K562 (cell line): ENCODE measurements around the gene KCNAB2. TPM values are rescaled to one million over a fixed set of nuclear protein-coding genes. Genes with fewer than 3 reads are reported as not detected.
A peak's percentile ranks its signal among the peaks of the same experiment; 100 is the strongest.

Source experiments
- ATAC-seq: fragments of 200-7000 bp; cut with Tn5 transposase; 3 replicates; pipeline ENCODE4 v1.9.1; 2020; ENCODE audit warnings: moderate library complexity
- BruUV-seq: library from RNA; stranded (reverse); fragments of 400-500 nt; replicated peaks from 2 replicates; lab custom pipeline; 2021; lab: Mats Ljungman, UMichigan
- CTCF ChIA-PET: fragments of 300-600 bp; formaldehyde crosslinking; extraction: SDS; loops from one replicate; lab custom pipeline; 2021; ENCODE audit warnings: low intra/inter-chr PET ratio; lab: Yijun Ruan, JAX
- POLR2A ChIA-PET: fragments of 300-600, 350-650 bp; sonication (Branson Sonifier 250); formaldehyde crosslinking; extraction: SDS; loops from one replicate; lab custom pipeline; 2021; ENCODE audit warnings: antibody characterized with exemption, inconsistent platforms; lab: Yijun Ruan, JAX
- DNase-seq, 4 experiments: peaks; one replicate each; pipeline versions ENCODE4 v3.0.0 to v3.0.0-alpha.2; 2011 to 2018; ENCODE audit warnings: low spot score in 3 of 4, mixed read lengths in 3 of 4; ENCODE audit errors: extremely low read depth in 1 of 4
- FAIRE-seq: peaks from 2 replicates; lab custom pipeline; 2011; peaks lifted over from hg19 to GRCh38; lab: Jason Lieb, UNC
- H2AFZ ChIP-seq: 2 replicates; pipeline ENCODE4 v1.6.0; 2011; ENCODE audit warnings: low read depth, low read length, control low read depth, inconsistent platforms
- H3K27ac ChIP-seq: fragments of 200-600 bp; 3 replicates; pipeline ENCODE4 v1.8.0; 2011; ENCODE audit warnings: low read depth, mild to moderate bottlenecking, control low read depth, inconsistent platforms, low read length, moderate library complexity, mixed read lengths; ENCODE audit errors: extremely low read depth
- H3K27me3 ChIP-seq, 2 experiments: fragments of 300-600 bp in 1 of 2; 2 replicates in 1 of 2; 3 replicates in 1 of 2; pipeline versions ENCODE4 v1.6.0 to v1.8.0; 2011; ENCODE audit warnings: inconsistent platforms in 2 of 2, low read length in 2 of 2, mild to moderate bottlenecking in 1 of 2, mixed read lengths in 1 of 2, moderate library complexity in 1 of 2; ENCODE audit not compliant: control insufficient read depth in 2 of 2, insufficient read depth in 2 of 2
- H3K36me3 ChIP-seq: fragments of 300-600 bp; 3 replicates; pipeline ENCODE4 v1.8.0; 2011; ENCODE audit warnings: mild to moderate bottlenecking, low read length, inconsistent platforms; ENCODE audit not compliant: control insufficient read depth, insufficient read depth
- H3K4me1 ChIP-seq, 2 experiments: fragments of 200-600 bp in 1 of 2; replicated peaks in 1 of 2; 2 replicates in 1 of 2; 3 replicates in 1 of 2; pipeline versions ENCODE4 v1.5.1 to v1.8.0; 2011; ENCODE audit warnings: inconsistent platforms in 2 of 2, low read length in 2 of 2, mild to moderate bottlenecking in 1 of 2, mixed read lengths in 1 of 2, moderate library complexity in 1 of 2; ENCODE audit not compliant: control insufficient read depth in 2 of 2, insufficient read depth in 2 of 2
- H3K4me2 ChIP-seq: 2 replicates; pipeline ENCODE4 v1.6.1; 2011; ENCODE audit warnings: low read length, control low read depth, inconsistent platforms, mixed read lengths; ENCODE audit not compliant: insufficient read depth
- H3K4me3 ChIP-seq: fragments of 200-600 bp; sonication (generic), shearing (Covaris generic); 2 replicates; pipeline ENCODE4 v1.5.1; 2016; ENCODE audit warnings: control low read depth, inconsistent platforms
- H3K79me2 ChIP-seq: fragments of 200-600 bp; 3 replicates; pipeline ENCODE4 v1.8.0; 2011; ENCODE audit warnings: low read length, inconsistent platforms; ENCODE audit not compliant: control insufficient read depth, insufficient read depth
- H3K9ac ChIP-seq, 2 experiments: 2 replicates each; pipeline versions ENCODE4 v1.6.0 to v1.6.1; 2011; ENCODE audit warnings: low read depth in 2 of 2, low read length in 2 of 2, control low read depth in 1 of 2, inconsistent platforms in 1 of 2, mild to moderate bottlenecking in 1 of 2, mixed read lengths in 1 of 2; ENCODE audit not compliant: insufficient read depth in 1 of 2
- H3K9me1 ChIP-seq: one replicate; pipeline ENCODE4 v1.6.0; 2011; ENCODE audit warnings: inconsistent platforms, mild to moderate bottlenecking, low read length, moderate library complexity; ENCODE audit not compliant: control insufficient read depth, insufficient read depth
- H3K9me3 ChIP-seq: replicated peaks from 2 replicates; pipeline ENCODE4 v1.5.1; 2011; ENCODE audit warnings: low read depth, low read length, inconsistent platforms; ENCODE audit not compliant: control insufficient read depth, insufficient read depth
- H4K20me1 ChIP-seq: replicated peaks from 2 replicates; pipeline ENCODE4 v1.6.1; 2011; ENCODE audit warnings: low read length, inconsistent platforms, mixed read lengths; ENCODE audit not compliant: control insufficient read depth, insufficient read depth
- CAMTA2 ChIP-seq: fragments of 250-450 bp; sonication (Bioruptor Pico); conservative IDR thresholded peaks from 2 replicates; pipeline ENCODE4 v1.5.1; 2022
- ELF1 ChIP-seq: fragments of 200-800 bp; sonication (Bioruptor generic); IDR thresholded peaks from 2 replicates; pipeline ENCODE4 v1.6.1; 2016; ENCODE audit warnings: missing genetic modification characterization, missing compliant biosample characterization
- GTF2A2 ChIP-seq: IDR thresholded peaks from 2 replicates; pipeline ENCODE4 v1.6.1; 2016; ENCODE audit warnings: mild to moderate bottlenecking, missing genetic modification characterization, missing compliant biosample characterization
- IRF2 ChIP-seq: sonication (generic); formaldehyde crosslinking; IDR thresholded peaks from 2 replicates; pipeline ENCODE4 v1.8.1; 2022; ENCODE audit warnings: mild to moderate bottlenecking, missing genetic modification reagents
- JUND ChIP-seq, 2 experiments: IDR thresholded peaks; 2 replicates in 1 of 2; 3 replicates in 1 of 2; pipeline ENCODE4 v1.6.1; 2011; ENCODE audit warnings: borderline replicate concordance in 2 of 2, low read depth in 2 of 2, low read length in 2 of 2, improper control_type of control experiment in 1 of 2, missing biosample characterization in 1 of 2, missing genetic modification characterization in 1 of 2, missing genetic modification reagents in 1 of 2
- SRSF9 ChIP-seq: fragments of 200-400 bp; formaldehyde crosslinking; IDR thresholded peaks from 2 replicates; pipeline ENCODE4 v1.6.1; 2017; ENCODE audit warnings: low read depth, low read length, borderline replicate concordance
- WGBS: fragments of 100-300 bp; shearing (Covaris generic); methylation state at CpG from one replicate; pipeline ENCODE4 v1.1.6; 2016; ENCODE audit warnings: low coverage, mixed read lengths; ENCODE audit not compliant: insufficient coverage; ENCODE audit errors: missing lambda C conversion rate; 5-methylcytosine and 5-hydroxymethylcytosine counted together
- in situ Hi-C: fragments of 300-500 bp; cut with MboI; formaldehyde crosslinking; loops from 4 replicates; pipeline ENCODE4 v1.15.0; 2018; ENCODE audit warnings: inconsistent platforms, mixed read lengths
- intact Hi-C: fragments of 100-400 bp; cut with micrococcal nuclease; formaldehyde crosslinking; loops from 2 replicates; pipeline ENCODE4 v1.14.2; 2022
- polyA plus RNA-seq, 8 experiments: library from polyadenylated mRNA; depleted of rRNA in 4 of 8; stranded (reverse) in 5 of 8; unstranded in 3 of 8; fragments of >200 nt; fragmentation: Nextera tagmentation in 2 of 8; fragmentation: Illumina TruSeq in 1 of 8; extraction: Ambion mirVana in 2 of 8; extraction: Trizol in 1 of 8; gene quantifications; 2 replicates each; pipeline versions ENCODE4 v1.2.1 to v1.2.3, GENCODE V29; 2011 to 2014; ENCODE audit warnings: inconsistent platforms in 1 of 8, missing spikeins in 1 of 8
- total RNA-seq, 7 experiments: library from RNA; depleted of rRNA in 6 of 7; stranded (reverse); fragments of >200 nt in 6 of 7; fragmentation: Illumina TruSeq in 2 of 7; extraction: Trizol in 2 of 7; gene quantifications; 2 replicates each; pipeline versions ENCODE4 v1.2.1 to v1.2.3, GENCODE V29; 2011 to 2021; ENCODE audit warnings: low replicate concordance in 1 of 7
- TF ChIP-seq, protein P1 (sequence below): fragments of 250-450 bp; sonication (Bioruptor Pico); IDR thresholded peaks from 2 replicates; pipeline ENCODE4 v1.8.0; 2021; ENCODE audit warnings: moderate library complexity, mild to moderate bottlenecking, inconsistent platforms
- TF ChIP-seq, protein P2 (sequence below): fragments of 450-650 bp; IDR thresholded peaks from 2 replicates; pipeline ENCODE4 v1.6.1; 2018; ENCODE audit warnings: mild to moderate bottlenecking, low read depth; ENCODE audit not compliant: partially characterized antibody
- TF ChIP-seq, protein P3 (sequence below): sonication (generic); formaldehyde crosslinking; IDR thresholded peaks from 2 replicates; pipeline ENCODE4 v1.5.0; 2020; ENCODE audit warnings: missing genetic modification reagents
- TF ChIP-seq, protein P4 (sequence below): fragments of 250-450 bp; sonication (Bioruptor Pico); IDR thresholded peaks from 2 replicates; pipeline ENCODE4 v1.8.0; 2022; ENCODE audit warnings: inconsistent platforms, mild to moderate bottlenecking, moderate library complexity, borderline replicate concordance

The KCNAB2 gene
- total and polyA plus RNA-seq, 9 of the 15 experiments (the other 6 are each of a cell fraction or from before 2014, with no cell fraction given): 1.8 to 15.8 (median 7.1) TPM

DNA sequence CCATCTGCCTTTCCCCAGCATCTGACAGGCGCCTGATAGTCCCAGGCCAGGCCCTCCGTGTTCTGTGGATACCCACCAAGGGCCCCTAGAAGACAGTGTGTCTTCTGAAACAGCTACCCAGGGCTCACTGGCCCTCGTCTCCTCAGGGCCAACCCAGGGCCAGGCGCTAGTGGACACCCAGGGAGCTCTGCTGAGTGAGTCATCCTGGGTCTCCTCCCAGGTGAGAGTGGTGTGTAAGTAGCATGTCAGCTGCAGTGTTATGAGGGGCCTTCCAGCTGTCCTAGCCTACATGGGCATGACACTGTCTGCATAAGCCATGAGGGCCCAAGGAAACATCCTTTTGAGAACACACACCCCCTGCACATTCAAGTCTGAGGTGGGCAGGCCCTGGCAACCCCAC lies 97.7 kb downstream of the KCNAB2 start:
- DNase-seq: no peak
- no peak for FAIRE-seq
- intact Hi-C loops: no loop called here
- Histone ChIP-seq H3K79me2 (no peaks in the 10 kb centered on the region), H3K27me3 (peaks cover 60 to 89% of the 10 kb centered on the region in 2 experiments), H3K9ac (no peak overlapping the region), H3K9me3 (no peaks in the 10 kb centered on the region), H4K20me1 (peaks cover 55% of the 10 kb centered on the region), H3K9me1 (peaks cover 5% of the 10 kb centered on the region), H3K4me1 (peaks cover 2 to 22% of the 10 kb centered on the region in 2 experiments; a peak in 2 of 5 replicates), H3K4me3 (no peak overlapping the region), H2AFZ (no peak overlapping the region), H3K4me2 (no peak overlapping the region), H3K27ac (no peak overlapping the region), H3K36me3 (no peaks in the 10 kb centered on the region)
- BruUV-seq: no TSS peak
- 0% methylated on average over 4 of the region's 4 CpGs for WGBS
- ChIA-PET POLR2A (interaction anchor here (0.5 to 0.6 kb wide), 2 partner anchors 17 to 196 kb away, joined by 3 read pairs; no protein-coding TSS in a partner anchor), CTCF (no interaction called here)
- TF ChIP-seq, protein P1, sequence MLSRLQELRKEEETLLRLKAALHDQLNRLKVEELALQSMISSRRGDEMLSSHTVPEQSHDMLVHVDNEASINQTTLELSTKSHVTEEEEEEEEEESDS: no peak
- TF ChIP-seq JUND (IDR thresholded peaks at IDR 0.05; ENCODE audit: borderline replicate concordance, low read depth, low read length) (peak; percentile 31; the same call in 1 of the 2 replicates), JUND (tag; IDR thresholded peaks at IDR 0.05; ENCODE audit: borderline replicate concordance, low read depth, low read length) (no peak)
- in situ Hi-C loops: no loop called here
- ATAC-seq: peak; percentile 8

DNA sequence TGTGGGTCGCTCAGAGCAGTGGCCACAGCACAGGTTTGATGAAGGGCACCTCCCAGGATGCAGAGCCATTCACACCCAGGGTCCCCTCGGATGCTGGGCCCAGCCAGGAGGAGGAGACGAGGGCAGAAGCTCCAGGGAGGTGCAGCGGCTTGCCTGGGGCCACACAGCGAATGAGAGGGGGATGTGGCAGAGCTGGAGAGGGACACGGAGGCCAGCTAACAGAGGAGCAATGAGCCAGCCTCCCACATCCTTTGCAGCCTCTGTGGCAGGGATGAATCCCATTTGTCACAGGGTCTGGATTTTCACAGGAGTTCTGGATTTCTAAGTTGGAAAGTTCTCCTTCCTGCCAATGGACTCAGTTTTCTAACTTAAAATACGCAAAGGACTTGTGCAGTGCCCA lies 98.5 kb downstream of the KCNAB2 start:
- H3K9me1 ChIP-seq: peaks cover 5% of the 10 kb centered on the region
- H3K79me2 ChIP-seq: no peaks in the 10 kb centered on the region
- in situ Hi-C loops (no loop called here), intact Hi-C loops (no loop called here)
- H3K9me3 ChIP-seq: no peaks in the 10 kb centered on the region
- 2% methylated on average over 7 of the region's 7 CpGs for WGBS
- BruUV-seq: no TSS peak
- peaks cover 7 to 30% of the 10 kb centered on the region in 2 experiments; a peak in 3 of 5 replicates for H3K4me1 ChIP-seq
- FAIRE-seq (no peak), ATAC-seq (no peak), DNase-seq (no peak)
- no peak overlapping the region for H3K27ac ChIP-seq
- no peak overlapping the region for H3K4me2 ChIP-seq
- H4K20me1 ChIP-seq: peaks cover 50% of the 10 kb centered on the region
- no peaks in the 10 kb centered on the region for H3K36me3 ChIP-seq
- no peak overlapping the region for H3K9ac ChIP-seq
- no peak overlapping the region for H3K4me3 ChIP-seq
- CTCF ChIA-PET: no interaction called here
- POLR2A ChIA-PET: no interaction called here
- peaks cover 54 to 81% of the 10 kb centered on the region in 2 experiments for H3K27me3 ChIP-seq
- no peak overlapping the region for H2AFZ ChIP-seq
- TF ChIP-seq, protein P2, sequence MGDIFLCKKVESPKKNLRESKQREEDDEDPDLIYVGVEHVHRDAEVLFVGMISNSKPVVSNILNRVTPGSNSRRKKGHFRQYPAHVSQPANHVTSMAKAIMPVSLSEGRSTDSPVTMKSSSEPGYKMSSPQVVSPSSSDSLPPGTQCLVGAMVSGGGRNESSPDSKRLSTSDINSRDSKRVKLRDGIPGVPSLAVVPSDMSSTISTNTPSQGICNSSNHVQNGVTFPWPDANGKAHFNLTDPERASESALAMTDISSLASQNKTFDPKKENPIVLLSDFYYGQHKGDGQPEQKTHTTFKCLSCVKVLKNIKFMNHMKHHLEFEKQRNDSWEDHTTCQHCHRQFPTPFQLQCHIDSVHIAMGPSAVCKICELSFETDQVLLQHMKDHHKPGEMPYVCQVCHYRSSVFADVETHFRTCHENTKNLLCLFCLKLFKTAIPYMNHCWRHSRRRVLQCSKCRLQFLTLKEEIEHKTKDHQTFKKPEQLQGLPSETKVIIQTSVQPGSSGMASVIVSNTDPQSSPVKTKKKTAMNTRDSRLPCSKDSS: no peak
- TF ChIP-seq CAMTA2 (CRISPR knock-in tag): no peak
- TF ChIP-seq SRSF9: no peak
- TF ChIP-seq IRF2 (CRISPR knock-in tag): no peak
- TF ChIP-seq ELF1: no peak
- TF ChIP-seq GTF2A2 (tag): no peak
- TF ChIP-seq, protein P3, sequence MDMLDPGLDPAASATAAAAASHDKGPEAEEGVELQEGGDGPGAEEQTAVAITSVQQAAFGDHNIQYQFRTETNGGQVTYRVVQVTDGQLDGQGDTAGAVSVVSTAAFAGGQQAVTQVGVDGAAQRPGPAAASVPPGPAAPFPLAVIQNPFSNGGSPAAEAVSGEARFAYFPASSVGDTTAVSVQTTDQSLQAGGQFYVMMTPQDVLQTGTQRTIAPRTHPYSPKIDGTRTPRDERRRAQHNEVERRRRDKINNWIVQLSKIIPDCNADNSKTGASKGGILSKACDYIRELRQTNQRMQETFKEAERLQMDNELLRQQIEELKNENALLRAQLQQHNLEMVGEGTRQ (CRISPR knock-in tag): no peak
- TF ChIP-seq, protein P4, sequence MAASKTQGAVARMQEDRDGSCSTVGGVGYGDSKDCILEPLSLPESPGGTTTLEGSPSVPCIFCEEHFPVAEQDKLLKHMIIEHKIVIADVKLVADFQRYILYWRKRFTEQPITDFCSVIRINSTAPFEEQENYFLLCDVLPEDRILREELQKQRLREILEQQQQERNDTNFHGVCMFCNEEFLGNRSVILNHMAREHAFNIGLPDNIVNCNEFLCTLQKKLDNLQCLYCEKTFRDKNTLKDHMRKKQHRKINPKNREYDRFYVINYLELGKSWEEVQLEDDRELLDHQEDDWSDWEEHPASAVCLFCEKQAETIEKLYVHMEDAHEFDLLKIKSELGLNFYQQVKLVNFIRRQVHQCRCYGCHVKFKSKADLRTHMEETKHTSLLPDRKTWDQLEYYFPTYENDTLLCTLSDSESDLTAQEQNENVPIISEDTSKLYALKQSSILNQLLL: no peak
